Heart left ventricle (tissue), 13 donors: Measurements from ENCODE around the gene CBFA2T3.

Experiments used
- CTCF ChIP-seq, 12 donors: fragments of 200-600 bp; sonication (generic) in 4 of 12; IDR thresholded peaks; one replicate each; pipeline versions ENCODE4 v1.5.0 to v1.8.0; 2018 to 2022; ENCODE audit warnings: antibody characterized with exemption in 12 of 12, mild to moderate bottlenecking in 5 of 12
- POLR2A ChIP-seq, 2 donors: fragments of 450-650 bp; IDR thresholded peaks; one replicate each; pipeline ENCODE4 v1.6.1; 2017; ENCODE audit warnings: antibody characterized with exemption in 2 of 2, mild to moderate bottlenecking in 2 of 2, moderate library complexity in 2 of 2
- donor health status: ischemic (EF 13 %, LVEDD 7.1; RV severe dilation, severe dysfunction).
- donor health status: DM: no; HTN: yes; CAD: no.
- donor health status: DM: no; HTN: no; CAD: no.
- donor health status: ischemic (EF 25% LVEDD 6.9; RV normal size, moderate dysfunction).
- donor health status: ischemic (EF 25% LVEDD 5.7; RV mildly dilated, moderate dysfunction).
- donor health status: ischemic (EF 35%, LVEDD 5.7; RV mildly dilated, moderate dysfunction).
- donor health status: nonischemic (EF 11% LVEDD 7.7; RV severe dilation, severe dysfunction).
- donor health status: DM: yes; HTN: yes; CAD: no.
- donor health status: PGD.
- donor health status: ischemic (EF 29% LVEDD 5.4; RV normal size, mild dysfunction).
- donor health status: nonischemic (EF 23%, LVEDD 6.1; RV moderate dilation, normal function).

GRCh38 chr16:88976366-88977017 is 515 bp downstream of the CBFA2T3 start:
- TF ChIP-seq CTCF (IDR thresholded peaks at IDR 0.05) (no peak), POLR2A (IDR thresholded peaks at IDR 0.05) (no peak)
